Lower leg skin (tissue), 3 donors: ENCODE results near the gene WDPCP.

Experiments
- POLR2A ChIP-seq, 2 donors: fragments of 450-650 bp; IDR thresholded peaks; one replicate each; pipeline ENCODE4 v1.6.1; 2016 to 2017; ENCODE audit warnings: antibody characterized with exemption in 2 of 2, mild to moderate bottlenecking in 1 of 2, moderate library complexity in 1 of 2
- TF ChIP-seq, protein P1 (sequence below), 3 donors: fragments of 450-650 bp; IDR thresholded peaks; one replicate each; pipeline ENCODE4 v1.5.1; 2016; ENCODE audit warnings: antibody characterized with exemption in 3 of 3, mild to moderate bottlenecking in 3 of 3, moderate library complexity in 2 of 3

DNA sequence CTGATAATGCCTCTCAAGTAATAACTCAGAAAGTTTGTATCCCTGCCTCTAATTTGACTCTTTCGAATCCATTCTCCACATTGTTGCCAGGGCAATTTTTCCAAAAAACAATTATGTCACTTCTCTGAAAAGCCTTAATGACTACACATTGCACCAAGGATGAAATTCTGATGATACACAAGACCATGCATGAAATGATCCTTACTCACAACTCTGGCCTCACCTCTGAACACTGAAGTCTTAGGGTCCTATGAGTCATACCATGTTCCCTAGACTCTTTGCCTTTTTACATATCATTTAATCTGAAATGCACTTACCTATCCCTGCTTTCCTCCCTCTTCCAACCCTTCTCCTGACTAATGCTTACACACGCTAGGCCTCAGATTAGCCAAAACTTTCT is 51.0 kb downstream of the WDPCP start:
- TF ChIP-seq, protein P1, sequence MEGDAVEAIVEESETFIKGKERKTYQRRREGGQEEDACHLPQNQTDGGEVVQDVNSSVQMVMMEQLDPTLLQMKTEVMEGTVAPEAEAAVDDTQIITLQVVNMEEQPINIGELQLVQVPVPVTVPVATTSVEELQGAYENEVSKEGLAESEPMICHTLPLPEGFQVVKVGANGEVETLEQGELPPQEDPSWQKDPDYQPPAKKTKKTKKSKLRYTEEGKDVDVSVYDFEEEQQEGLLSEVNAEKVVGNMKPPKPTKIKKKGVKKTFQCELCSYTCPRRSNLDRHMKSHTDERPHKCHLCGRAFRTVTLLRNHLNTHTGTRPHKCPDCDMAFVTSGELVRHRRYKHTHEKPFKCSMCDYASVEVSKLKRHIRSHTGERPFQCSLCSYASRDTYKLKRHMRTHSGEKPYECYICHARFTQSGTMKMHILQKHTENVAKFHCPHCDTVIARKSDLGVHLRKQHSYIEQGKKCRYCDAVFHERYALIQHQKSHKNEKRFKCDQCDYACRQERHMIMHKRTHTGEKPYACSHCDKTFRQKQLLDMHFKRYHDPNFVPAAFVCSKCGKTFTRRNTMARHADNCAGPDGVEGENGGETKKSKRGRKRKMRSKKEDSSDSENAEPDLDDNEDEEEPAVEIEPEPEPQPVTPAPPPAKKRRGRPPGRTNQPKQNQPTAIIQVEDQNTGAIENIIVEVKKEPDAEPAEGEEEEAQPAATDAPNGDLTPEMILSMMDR (IDR thresholded peaks at IDR 0.05) = no peak
- TF ChIP-seq POLR2A (IDR thresholded peaks at IDR 0.05) = no peak
